Muscle of leg (tissue), 11 donors: Measurements from ENCODE around the gene ZAR1L. TPM values are rescaled to one million over a fixed set of nuclear protein-coding genes. Genes with fewer than 3 reads are reported as not detected.

Experiments
- DNase-seq: peaks from one replicate; pipeline ENCODE4 v3.0.0; 2013
- H3K27ac ChIP-seq: one replicate; pipeline ENCODE4 v1.5.1; 2013; ENCODE audit warnings: mild to moderate bottlenecking, low read length, control low read depth
- H3K27me3 ChIP-seq: one replicate; pipeline ENCODE4 v1.6.1; 2013; ENCODE audit warnings: low read length; ENCODE audit not compliant: control insufficient read depth, insufficient read depth
- H3K36me3 ChIP-seq: one replicate; pipeline ENCODE4 v1.6.1; 2013; ENCODE audit warnings: low read length; ENCODE audit not compliant: control insufficient read depth, insufficient read depth
- H3K4me1 ChIP-seq: one replicate; pipeline ENCODE4 v1.6.1; 2013; ENCODE audit warnings: low read length; ENCODE audit not compliant: control insufficient read depth, insufficient read depth
- H3K4me3 ChIP-seq: one replicate; pipeline ENCODE4 v1.5.1; 2013; ENCODE audit warnings: low read length, control low read depth
- H3K9me3 ChIP-seq: replicated peaks from 2 replicates; pipeline ENCODE4 v1.6.1; 2013; ENCODE audit warnings: low read depth, low read length; ENCODE audit not compliant: control insufficient read depth
- WGBS: methylation state at CpG from one replicate; pipeline ENCODE4 v1.1.5; 2013; ENCODE audit warnings: missing lambda C conversion rate; ENCODE audit not compliant: insufficient coverage; 5-methylcytosine and 5-hydroxymethylcytosine counted together
- polyA plus RNA-seq, 8 donors: library from polyadenylated mRNA; unstranded; fragments of 120-200 nt; gene quantifications; one replicate each; pipeline versions ENCODE4 v1.2.1 to v1.2.3, GENCODE V29; 2013; ENCODE audit warnings: inconsistent platforms in 1 of 8, low replicate concordance in 1 of 8; ENCODE audit not compliant: insufficient read length in 8 of 8, insufficient read depth in 1 of 8
- total RNA-seq: library from RNA; stranded (reverse); fragments of 120-200 nt; gene quantifications from one replicate; pipeline ENCODE4 v1.2.4, GENCODE V29; 2013

The ZAR1L gene
- total and polyA plus RNA-seq, 9 donors, result 0.04 to 0.10 (median 0.08) TPM; not detected in 6

DNA sequence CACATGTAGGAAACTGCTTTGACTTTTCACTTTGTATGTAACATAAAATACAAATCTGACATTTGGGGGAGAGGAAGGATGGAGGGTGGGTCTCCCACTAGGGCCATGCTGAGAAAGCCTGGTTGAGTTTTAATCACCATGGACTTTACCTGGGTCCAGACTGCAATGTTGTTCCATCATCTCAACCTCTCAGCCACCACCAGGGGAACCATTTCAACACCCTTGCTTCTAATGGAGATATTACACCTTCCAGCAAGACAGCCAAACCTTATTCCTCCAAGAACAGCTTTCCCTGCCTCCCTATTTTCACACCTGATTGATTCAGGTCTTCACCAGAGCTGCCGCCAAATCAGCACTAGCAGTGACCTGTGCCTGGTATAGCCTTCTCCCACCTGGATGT lies 56.0 kb downstream of the ZAR1L start:
- Histone ChIP-seq H3K4me1 (peaks cover 16% of the 10 kb centered on the region), H3K36me3 (peaks cover 7% of the 10 kb centered on the region), H3K27me3 (no peaks in the 10 kb centered on the region), H3K27ac (no peak overlapping the region), H3K4me3 (no peak overlapping the region), H3K9me3 (no peaks in the 10 kb centered on the region)
- DNase-seq, result no peak
- WGBS, result 100% methylated on average over 1 of the region's 1 CpG

DNA sequence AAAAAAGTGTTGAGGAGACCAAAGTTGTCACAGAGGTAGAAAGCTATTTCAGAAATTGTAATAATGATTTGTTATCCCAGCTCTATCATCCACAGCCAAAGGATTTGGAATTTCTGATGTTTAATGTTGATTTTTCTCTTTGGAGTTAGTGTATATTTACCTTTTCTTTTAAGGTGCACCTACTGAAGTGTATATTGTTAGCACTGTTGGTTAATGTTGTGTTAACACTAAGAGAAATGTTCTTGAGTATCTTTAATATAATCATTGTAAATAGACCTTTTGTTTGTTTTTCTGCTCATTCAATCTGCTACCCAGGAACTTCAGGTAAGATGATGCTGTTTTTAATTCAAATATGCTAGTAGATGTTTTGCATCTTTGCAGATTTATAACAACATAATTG lies 57.5 kb downstream of the ZAR1L start:
- no peaks in the 10 kb centered on the region for H3K27me3 ChIP-seq
- H3K9me3 ChIP-seq, result no peaks in the 10 kb centered on the region
- H3K27ac ChIP-seq, result no peak overlapping the region
- H3K4me1 ChIP-seq, result peaks cover 16% of the 10 kb centered on the region
- no peak overlapping the region for H3K4me3 ChIP-seq
- H3K36me3 ChIP-seq, result peaks cover 3% of the 10 kb centered on the region
- DNase-seq, result no peak

DNA sequence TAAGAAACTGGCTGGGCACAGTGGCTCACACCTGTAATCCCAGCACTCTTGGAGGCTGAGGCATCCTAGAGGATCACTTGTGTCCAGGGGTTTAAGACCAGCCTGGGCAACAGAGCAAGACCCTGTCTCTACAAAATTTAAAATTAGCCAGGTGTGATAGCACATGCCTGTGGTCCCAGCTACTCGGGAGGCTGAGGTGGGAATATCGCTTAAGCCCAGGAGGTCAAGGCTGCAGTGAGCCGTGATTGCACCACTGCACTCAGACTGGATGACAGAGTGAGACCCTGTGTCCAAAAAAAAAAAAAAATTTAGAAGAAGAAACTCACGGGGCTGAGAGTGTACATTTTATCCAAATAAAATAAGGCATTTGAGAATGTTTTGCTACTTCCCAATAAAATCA lies 58.9 kb downstream of the ZAR1L start:
- DNase-seq, result no peak
- H3K27ac ChIP-seq, result no peak overlapping the region
- no peak overlapping the region for H3K4me3 ChIP-seq
- no peaks in the 10 kb centered on the region for H3K27me3 ChIP-seq
- WGBS, result 71% methylated on average over 2 of the region's 4 CpGs
- H3K36me3 ChIP-seq, result peaks cover 5% of the 10 kb centered on the region
- H3K4me1 ChIP-seq, result peaks cover 8% of the 10 kb centered on the region
- H3K9me3 ChIP-seq, result no peaks in the 10 kb centered on the region

DNA sequence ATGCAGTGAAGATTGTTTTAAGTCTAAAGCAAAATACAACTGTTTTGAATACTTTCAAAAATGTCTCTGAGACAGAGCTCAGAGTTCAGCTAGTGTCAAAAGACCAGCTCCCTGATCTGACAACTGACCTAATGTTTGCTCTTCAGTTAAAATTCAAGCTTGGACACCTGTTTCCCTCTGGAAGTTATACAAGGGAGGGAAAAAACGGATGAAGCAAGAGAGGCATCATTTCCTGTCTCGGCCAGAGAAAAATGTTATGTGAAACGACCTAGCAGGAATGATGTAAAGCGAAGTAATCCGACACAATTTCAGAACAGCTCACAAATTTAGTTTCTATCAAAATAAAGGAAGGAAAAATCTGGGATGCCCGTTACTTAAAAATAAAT lies 59.4 kb downstream of the ZAR1L start:
- Histone ChIP-seq H3K4me1 (peaks cover 4% of the 10 kb centered on the region), H3K27me3 (no peaks in the 10 kb centered on the region), H3K4me3 (no peak overlapping the region), H3K27ac (peak overlapping the region; percentile 47), H3K36me3 (peaks cover 5% of the 10 kb centered on the region), H3K9me3 (no peaks in the 10 kb centered on the region)
- peak; percentile 29 for DNase-seq
- no CpG with 5 or more reads among the region's 6 CpGs for WGBS

DNA sequence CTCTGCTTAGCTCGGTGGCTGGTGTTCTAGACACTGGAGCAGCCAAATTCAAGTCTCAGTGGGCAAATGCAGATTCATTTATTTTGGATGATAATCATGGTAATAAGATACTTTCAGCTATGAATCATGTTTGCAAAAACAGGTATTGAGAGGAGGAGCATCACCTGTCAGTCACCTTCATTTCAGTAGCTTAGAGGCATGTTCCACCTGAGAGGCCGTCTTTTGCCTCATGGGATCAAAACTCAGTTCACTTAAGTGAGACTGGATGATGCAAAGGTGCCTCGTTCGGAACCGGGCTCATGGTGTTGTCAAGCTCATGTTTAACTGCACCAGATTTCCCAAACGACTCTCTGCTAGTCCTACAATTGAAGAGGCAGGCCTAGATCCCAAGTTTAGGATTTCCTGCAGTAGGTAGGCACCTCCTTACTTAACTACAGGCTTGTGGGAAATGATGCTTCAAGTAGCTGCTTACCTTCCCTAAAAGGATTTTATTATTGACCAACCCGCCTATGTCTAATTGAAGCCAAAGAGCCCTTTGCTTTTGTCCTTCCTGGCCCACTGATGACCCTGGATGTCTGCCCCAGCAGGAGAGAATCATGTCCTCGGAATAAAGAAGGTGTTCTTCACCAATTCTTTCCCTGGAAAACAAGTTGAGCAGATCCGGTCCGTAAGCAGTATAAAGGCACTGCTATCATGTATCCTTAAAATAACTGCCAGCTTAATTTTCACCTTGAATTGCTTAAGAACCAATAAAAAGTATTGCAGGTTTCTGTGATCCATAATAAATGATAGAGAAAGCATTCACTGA lies 60.0 kb downstream of the ZAR1L start:
- no peaks in the 10 kb centered on the region for H3K9me3 ChIP-seq
- peak overlapping the region; percentile 47 for H3K27ac ChIP-seq
- H3K36me3 ChIP-seq, result peaks cover 10% of the 10 kb centered on the region
- H3K4me3 ChIP-seq, result no peak overlapping the region
- no peak for DNase-seq
- 69% methylated on average over 9 of the region's 10 CpGs for WGBS
- no peaks in the 10 kb centered on the region for H3K27me3 ChIP-seq
- H3K4me1 ChIP-seq, result no peaks in the 10 kb centered on the region

DNA sequence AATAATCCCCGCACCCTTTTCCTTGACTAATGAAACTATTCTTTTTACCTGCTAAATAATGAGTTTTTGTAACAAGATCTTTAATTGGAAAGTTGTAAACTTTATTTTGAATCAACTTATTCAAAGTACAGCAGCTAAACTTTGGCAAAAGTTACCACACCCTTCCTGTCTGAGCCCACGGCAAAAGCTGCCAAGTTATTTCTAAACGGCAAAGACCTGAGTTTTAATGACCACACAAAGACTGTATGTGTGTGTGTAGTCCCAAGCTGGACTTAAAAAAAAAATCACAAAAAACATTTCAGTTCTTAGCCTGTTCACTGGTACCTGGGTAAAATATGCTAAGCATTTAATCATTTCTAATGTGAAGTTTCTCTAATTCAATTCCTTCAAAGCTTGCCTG lies 60.7 kb downstream of the ZAR1L start:
- no peaks in the 10 kb centered on the region for H3K9me3 ChIP-seq
- no CpG with 5 or more reads among the region's 3 CpGs for WGBS
- H3K27me3 ChIP-seq, result no peaks in the 10 kb centered on the region
- H3K27ac ChIP-seq, result peak overlapping the region; percentile 64
- no peak overlapping the region for H3K4me3 ChIP-seq
- H3K36me3 ChIP-seq, result peaks cover 17% of the 10 kb centered on the region
- no peaks in the 10 kb centered on the region for H3K4me1 ChIP-seq
- no peak for DNase-seq

DNA sequence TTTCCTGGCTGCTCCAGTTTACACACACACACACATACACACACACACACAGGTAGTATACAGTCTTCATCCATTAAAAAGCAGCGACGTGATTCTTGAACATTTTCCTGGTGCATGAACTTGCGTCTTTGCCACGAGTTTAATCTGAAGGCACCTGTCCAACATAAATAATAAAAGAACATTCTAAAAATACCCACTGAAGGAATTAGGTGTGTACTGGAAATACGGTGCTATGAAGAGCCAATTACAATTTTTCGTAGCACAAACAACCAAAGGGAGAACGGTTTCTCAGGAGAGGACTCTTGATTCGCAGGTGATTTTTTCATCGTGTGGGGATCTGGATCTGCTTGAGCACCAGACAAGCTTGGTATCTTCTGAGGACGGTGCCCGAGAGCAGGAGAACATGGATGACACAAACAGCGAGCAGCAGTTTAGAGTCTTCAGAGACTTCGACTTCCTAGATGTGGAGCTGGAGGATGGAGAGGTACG lies 61.2 kb downstream of the ZAR1L start:
- H3K4me1 ChIP-seq, result no peaks in the 10 kb centered on the region
- H3K4me3 ChIP-seq, result peak overlapping the region; percentile 0
- peak overlapping the region; percentile 64 for H3K27ac ChIP-seq
- 76% methylated on average over 9 of the region's 14 CpGs for WGBS
- DNase-seq, result no peak
- H3K27me3 ChIP-seq, result no peaks in the 10 kb centered on the region
- H3K9me3 ChIP-seq, result no peaks in the 10 kb centered on the region
- peaks cover 17% of the 10 kb centered on the region for H3K36me3 ChIP-seq

Other genes with a start within 250 kb of the ZAR1L start
- 3.4 TPM for gene BRCA2, start 145 bp upstream of the ZAR1L start, total RNA-seq
- gene BRCA2, start 145 bp upstream of the ZAR1L start, polyA plus RNA-seq, result 1 to 10 TPM; 3.0 to 4.4 (median 3.5) TPM
- 7.2 TPM for gene N4BP2L1, start 112.8 kb upstream of the ZAR1L start, total RNA-seq
- 1 to 10 TPM; 4.6 to 7.9 (median 6.1) TPM for gene N4BP2L1, start 112.8 kb upstream of the ZAR1L start, polyA plus RNA-seq
- gene N4BP2L2, start 223.4 kb upstream of the ZAR1L start, total RNA-seq, result 137 TPM
- gene N4BP2L2, start 223.4 kb upstream of the ZAR1L start, polyA plus RNA-seq, result 100 to 1,000 TPM in 2 of 8 donors, 10 to 100 TPM in 6; 76.1 to 137 (median 82.3) TPM